RPMI7951 (cell line): ENCODE measurements around the gene PTPRG. TPM values are rescaled to one million over a fixed set of nuclear protein-coding genes. Genes with fewer than 3 reads are reported as not detected.
A peak's percentile ranks its signal among the peaks of the same experiment; 100 is the strongest.

Source experiments
- DNase-seq: peaks from one replicate; pipeline ENCODE4 v3.0.0-alpha.2; 2012; ENCODE audit warnings: low read depth
- total RNA-seq: library from RNA; depleted of rRNA; stranded (reverse); fragments of >200 nt; shearing (Covaris generic); gene quantifications from 2 replicates; pipeline ENCODE4 v1.2.3, GENCODE V29; 2014

PTPRG gene
- total RNA-seq, 1 experiment from 2014 or later: 43.0 TPM

GRCh38 chr3:61649381-61650170 is 88.2 kb downstream of the PTPRG start:
- no peak for DNase-seq

- DNase-seq: peak; percentile 78
Measured at GRCh38 chr3:61650276-61650675, 88.9 kb downstream of the PTPRG start.

GRCh38 chr3:61650719-61651410 is 89.5 kb downstream of the PTPRG start:
- DNase-seq: no peak

- DNase-seq: no peak
Measured at GRCh38 chr3:61657689-61658088, 96.3 kb downstream of the PTPRG start.

- no peak for DNase-seq
Measured at GRCh38 chr3:61662861-61663260, 101.5 kb downstream of the PTPRG start.

- DNase-seq: no peak
Measured at GRCh38 chr3:61663356-61664104, 102.2 kb downstream of the PTPRG start.

- peak; percentile 99 for DNase-seq
Measured at GRCh38 chr3:61664105-61664482, 102.7 kb downstream of the PTPRG start.

DNA sequence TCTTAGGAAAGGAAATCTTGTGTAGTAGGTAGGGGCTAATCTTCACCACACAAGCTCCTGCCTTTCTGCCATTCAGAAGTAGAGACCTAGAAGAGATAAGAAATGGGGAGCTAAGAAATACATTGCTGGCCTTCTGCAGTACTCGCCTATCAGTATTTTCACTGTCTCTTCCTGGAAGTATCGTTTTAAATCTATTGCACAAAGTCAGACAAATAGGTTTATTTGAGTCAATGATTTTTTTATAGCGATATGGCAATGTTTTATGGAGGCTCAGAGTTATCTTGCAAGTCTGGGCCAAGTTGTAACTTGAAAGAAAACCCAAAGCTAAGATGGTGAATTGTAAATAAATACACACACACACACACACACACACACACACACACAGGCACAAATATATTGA is 103.8 kb downstream of the PTPRG start:
- no peak for DNase-seq

GRCh38 chr3:61665987-61666386 is 104.6 kb downstream of the PTPRG start:
- no peak for DNase-seq

DNA sequence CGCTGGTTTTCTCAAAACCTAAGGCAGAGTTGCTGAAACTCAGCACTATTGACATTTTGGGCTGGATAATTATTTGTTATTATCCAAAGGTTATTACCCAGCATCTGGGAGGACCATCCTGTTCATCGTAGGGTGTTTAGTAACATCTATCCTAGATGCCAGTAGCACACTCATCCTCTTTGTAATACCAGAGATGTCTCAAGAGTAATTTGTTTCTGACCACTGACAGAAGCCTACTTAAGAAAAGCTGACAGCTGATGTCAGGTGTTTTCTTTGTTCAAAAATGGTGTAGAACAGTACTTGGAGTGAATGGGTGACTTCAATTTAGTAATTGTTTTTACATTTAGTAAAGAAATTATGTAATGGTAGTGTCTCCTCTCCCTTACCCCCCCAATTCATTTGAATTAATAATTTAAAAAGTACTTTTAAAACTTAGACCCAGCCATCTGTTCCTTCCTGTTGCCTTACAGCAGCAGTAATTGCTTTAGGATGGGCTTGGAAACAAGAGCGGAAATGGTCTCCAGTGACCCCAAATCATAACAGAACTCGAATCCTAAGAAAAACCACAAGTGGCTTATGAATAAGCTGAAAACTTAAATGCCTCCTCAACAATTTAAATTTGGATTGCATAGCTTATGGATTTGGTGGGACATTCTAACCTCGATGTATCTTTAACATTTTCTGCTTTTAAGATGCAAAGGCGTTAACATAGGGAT is 105.4 kb downstream of the PTPRG start:
- no peak for DNase-seq

GRCh38 chr3:61667383-61667782 is 106.0 kb downstream of the PTPRG start:
- DNase-seq: no peak

GRCh38 chr3:61667814-61668213 is 106.4 kb downstream of the PTPRG start:
- no peak for DNase-seq

- no peak for DNase-seq
Measured at GRCh38 chr3:61668317-61668864, 107.0 kb downstream of the PTPRG start.

DNA sequence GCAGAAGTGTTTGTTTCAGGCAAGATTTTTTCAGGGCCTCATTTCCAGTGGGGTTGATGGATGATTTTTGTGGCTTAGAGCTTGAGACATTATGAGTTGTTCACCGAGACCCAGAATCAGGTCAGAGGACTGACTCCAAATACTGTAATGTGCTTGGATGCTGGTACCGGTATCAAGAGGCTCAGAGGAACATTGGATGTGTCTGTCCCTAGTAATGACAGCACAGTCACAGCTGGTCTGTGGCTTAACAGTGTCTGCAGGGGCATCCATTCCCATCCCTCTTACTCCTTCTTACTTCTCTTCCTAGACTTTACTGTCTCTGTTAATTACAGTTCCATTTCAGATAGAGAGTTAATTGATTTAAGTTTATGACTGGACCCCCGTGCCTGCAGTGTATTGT is 107.8 kb downstream of the PTPRG start:
- DNase-seq: no peak

DNA sequence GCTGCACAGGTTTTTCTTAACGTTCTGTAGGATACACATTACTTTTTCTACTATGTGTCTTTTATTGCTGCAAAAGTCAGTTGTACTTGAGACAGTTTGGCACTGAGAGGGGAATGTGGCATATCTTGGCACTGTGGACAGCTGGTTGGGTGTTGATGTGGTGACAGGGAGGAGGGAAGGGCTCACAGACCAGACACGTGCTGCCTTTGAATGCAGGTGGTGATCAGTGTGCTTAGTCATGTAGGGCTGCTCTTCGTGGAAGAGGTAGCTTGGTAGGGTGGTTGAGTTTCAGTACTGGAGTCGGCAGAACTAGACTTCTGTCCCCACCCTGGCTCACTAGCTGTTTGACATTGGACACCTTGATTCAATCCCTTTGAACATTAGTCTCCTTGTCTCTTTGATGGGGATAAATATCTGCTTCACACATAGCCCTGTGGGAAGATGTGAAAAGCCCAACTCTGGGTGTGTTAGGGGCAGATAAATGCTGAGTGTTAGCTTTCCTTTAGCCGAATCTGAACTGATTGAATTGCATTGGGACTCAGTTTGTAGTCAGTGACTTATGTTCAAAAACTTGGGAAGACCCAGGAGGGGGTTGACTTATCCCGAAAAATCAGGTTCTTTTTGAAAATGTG is 108.4 kb downstream of the PTPRG start:
- DNase-seq: peak; percentile 63

GRCh38 chr3:61673651-61674050 is 112.3 kb downstream of the PTPRG start:
- DNase-seq: no peak

GRCh38 chr3:61674596-61674995 is 113.2 kb downstream of the PTPRG start:
- no peak for DNase-seq

- no peak for DNase-seq
Measured at GRCh38 chr3:61679026-61679425, 117.7 kb downstream of the PTPRG start.

GRCh38 chr3:61680617-61681016 is 119.2 kb downstream of the PTPRG start:
- no peak for DNase-seq

- no peak for DNase-seq
Measured at GRCh38 chr3:61681636-61682035, 120.3 kb downstream of the PTPRG start.
